WTC11 (cell line): ENCODE data around the gene NNMT. TPM values are rescaled to one million over a fixed set of nuclear protein-coding genes. Genes with fewer than 3 reads are reported as not detected.

Source experiments
- ATAC-seq: fragments of 200-7000 bp; cut with Tn5 transposase; 2 replicates; pipeline ENCODE4 v1.10.0; 2021; ENCODE audit warnings: mild to moderate bottlenecking, moderate library complexity
- CTCF ChIA-PET: fragments of 300-600 bp; sonication (Branson Sonifier 250); formaldehyde crosslinking; loops from one replicate; lab custom pipeline; 2021; ENCODE audit warnings: antibody characterized with exemption; lab: Charles Lee
- POLR2A ChIA-PET: fragments of 350-600 bp; sonication (Branson Sonifier 250); formaldehyde crosslinking; loops from one replicate; lab custom pipeline; 2021; ENCODE audit warnings: antibody characterized with exemption; lab: Charles Lee
- DNase-seq: peaks from one replicate; pipeline ENCODE4 v3.0.0; 2021; ENCODE audit warnings: low spot score
- H3K27ac Mint-ChIP-seq: 2 replicates; pipeline ENCODE4 v1.8.0; 2021; ENCODE audit warnings: mixed read lengths
- H3K27me3 Mint-ChIP-seq: 2 replicates; pipeline ENCODE4 v1.8.0; 2021; ENCODE audit warnings: low read depth, mild to moderate bottlenecking, moderate library complexity, mixed read lengths
- H3K36me3 Mint-ChIP-seq: 2 replicates; pipeline ENCODE4 v1.8.0; 2021; ENCODE audit warnings: mixed read lengths
- H3K4me1 Mint-ChIP-seq: 2 replicates; pipeline ENCODE4 v1.8.0; 2022; ENCODE audit warnings: mixed read lengths
- H3K4me3 Mint-ChIP-seq: 2 replicates; pipeline ENCODE4 v1.8.0; 2021; ENCODE audit warnings: mild to moderate bottlenecking, moderate library complexity, mixed read lengths
- H3K9me3 Mint-ChIP-seq: 2 replicates; pipeline ENCODE4 v1.8.0; 2021; ENCODE audit warnings: mixed read lengths
- AR ChIP-seq: fragments of 250-450 bp; sonication (Bioruptor Pico); IDR thresholded peaks from 2 replicates; pipeline ENCODE4 v1.9.0; 2021; ENCODE audit warnings: mild to moderate bottlenecking
- ATF1 ChIP-seq: sonication (generic); formaldehyde crosslinking; IDR thresholded peaks from 2 replicates; pipeline ENCODE4 v1.8.1; 2023; ENCODE audit warnings: mild to moderate bottlenecking, moderate library complexity, missing genetic modification reagents
- CREB1 ChIP-seq: sonication (generic); formaldehyde crosslinking; IDR thresholded peaks from 2 replicates; pipeline ENCODE4 v1.8.0; 2023; ENCODE audit warnings: mild to moderate bottlenecking, missing genetic modification reagents
- ELF4 ChIP-seq: sonication (generic); formaldehyde crosslinking; IDR thresholded peaks from 2 replicates; pipeline ENCODE4 v1.8.1; 2022; ENCODE audit warnings: low read depth, mild to moderate bottlenecking, moderate library complexity, missing genetic modification reagents
- EMX1 ChIP-seq: fragments of 250-450 bp; sonication (Bioruptor Pico); IDR thresholded peaks from 2 replicates; pipeline ENCODE4 v1.8.0; 2021; ENCODE audit warnings: mild to moderate bottlenecking
- HMGA2 ChIP-seq: fragments of 250-450 bp; sonication (Bioruptor Pico); IDR thresholded peaks from 2 replicates; pipeline ENCODE4 v1.4.0; 2021; ENCODE audit warnings: mild to moderate bottlenecking, moderate library complexity
- MAX ChIP-seq: sonication (generic); formaldehyde crosslinking; IDR thresholded peaks from 2 replicates; pipeline ENCODE4 v1.8.0; 2022; ENCODE audit warnings: mild to moderate bottlenecking, missing genetic modification reagents
- NFATC4 ChIP-seq: fragments of 250-450 bp; sonication (Bioruptor Pico); IDR thresholded peaks from 2 replicates; pipeline ENCODE4 v1.9.0; 2021; ENCODE audit warnings: mild to moderate bottlenecking
- NR1H2 ChIP-seq: sonication (generic); formaldehyde crosslinking; IDR thresholded peaks from 2 replicates; pipeline ENCODE4 v1.9.0; 2021; ENCODE audit warnings: mild to moderate bottlenecking, moderate library complexity, missing genetic modification reagents
- NR2C2 ChIP-seq: sonication (generic); formaldehyde crosslinking; IDR thresholded peaks from 2 replicates; pipeline ENCODE4 v1.8.0; 2022; ENCODE audit warnings: mild to moderate bottlenecking, missing genetic modification reagents
- PRRX2 ChIP-seq: fragments of 250-450 bp; sonication (Bioruptor Pico); IDR thresholded peaks from 2 replicates; pipeline ENCODE4 v1.8.0; 2021; ENCODE audit warnings: mild to moderate bottlenecking
- RELA ChIP-seq: sonication (generic); formaldehyde crosslinking; IDR thresholded peaks from 2 replicates; pipeline ENCODE4 v1.8.1; 2022; ENCODE audit warnings: missing genetic modification reagents, mild to moderate bottlenecking, borderline replicate concordance
- SOX15 ChIP-seq: fragments of 250-450 bp; sonication (Bioruptor Pico); IDR thresholded peaks from 2 replicates; pipeline ENCODE4 v1.9.0; 2021; ENCODE audit warnings: mild to moderate bottlenecking
- USF1 ChIP-seq: sonication (generic); formaldehyde crosslinking; IDR thresholded peaks from 2 replicates; pipeline ENCODE4 v1.8.0; 2022; ENCODE audit warnings: mild to moderate bottlenecking, missing genetic modification reagents
- ZBTB43 ChIP-seq: sonication (generic); formaldehyde crosslinking; IDR thresholded peaks from 2 replicates; pipeline ENCODE4 v1.8.1; 2023; ENCODE audit warnings: mild to moderate bottlenecking, missing genetic modification reagents
- ZNF219 ChIP-seq: sonication (generic); formaldehyde crosslinking; IDR thresholded peaks from 2 replicates; pipeline ENCODE4 v1.8.0; 2023; ENCODE audit warnings: missing genetic modification reagents, mild to moderate bottlenecking, borderline replicate concordance
- ZNF416 ChIP-seq: fragments of 250-450 bp; sonication (Bioruptor Pico); IDR thresholded peaks from 2 replicates; pipeline ENCODE4 v1.9.0; 2021; ENCODE audit warnings: mild to moderate bottlenecking, inconsistent platforms
- ZNF423 ChIP-seq: fragments of 250-450 bp; sonication (Bioruptor Pico); IDR thresholded peaks from 2 replicates; pipeline ENCODE4 v2.1.2; 2022; ENCODE audit warnings: mild to moderate bottlenecking, moderate library complexity
- total RNA-seq: library from RNA; stranded (reverse); gene quantifications from 3 replicates; pipeline ENCODE4 v1.2.3, GENCODE V29; 2021
- TF ChIP-seq, protein P1 (sequence below): sonication (generic); formaldehyde crosslinking; IDR thresholded peaks from 2 replicates; pipeline ENCODE4 v1.8.1; 2023; ENCODE audit warnings: mild to moderate bottlenecking, moderate library complexity, missing genetic modification reagents
- TF ChIP-seq, protein P2 (sequence below): sonication (generic); formaldehyde crosslinking; IDR thresholded peaks from 2 replicates; pipeline ENCODE4 v1.8.1; 2023; ENCODE audit warnings: mild to moderate bottlenecking, missing genetic modification reagents, borderline replicate concordance

The NNMT gene
- total RNA-seq, 1 experiment from 2014 or later, result 0.50 TPM

DNA sequence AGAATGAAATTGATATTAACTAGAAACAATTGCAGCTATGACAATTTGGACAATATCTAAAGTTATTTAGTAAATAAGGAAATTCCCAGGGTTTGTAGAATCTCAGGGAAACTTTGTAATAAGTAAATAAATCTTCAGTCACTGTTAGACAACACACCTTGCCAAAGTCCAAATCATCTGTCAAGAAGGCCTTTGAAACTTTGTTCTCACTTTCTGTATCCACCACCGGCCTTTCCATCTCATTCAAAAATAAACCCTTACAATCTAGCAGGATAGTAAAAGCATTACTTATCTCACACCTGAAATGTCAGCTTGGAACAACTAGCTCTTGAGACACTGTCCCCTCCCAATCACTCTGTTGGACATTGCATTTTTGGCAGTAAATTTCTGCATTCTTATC, 7.9 kb downstream of the NNMT start:
- POLR2A ChIA-PET, result interaction anchor here (0.7 kb wide), 1 partner anchor 379 kb away, joined by 3 read pairs; no protein-coding TSS in a partner anchor
- Mint-ChIP-seq H3K4me3 (no peak overlapping the region), H3K27ac (no peak overlapping the region), H3K36me3 (peaks cover 13% of the 10 kb centered on the region), H3K27me3 (peaks cover 4% of the 10 kb centered on the region), H3K9me3 (peaks cover 30% of the 10 kb centered on the region), H3K4me1 (peaks cover 12% of the 10 kb centered on the region)
- DNase-seq (no peak), ATAC-seq (no peak)
- CTCF ChIA-PET, result interaction anchor here (1.3 to 2.1 kb wide), 2 partner anchors 23 to 36 kb away, joined by 3 to 7 read pairs; no protein-coding TSS in a partner anchor
- TF ChIP-seq PRRX2, result no peak
- no peak for TF ChIP-seq MAX
- no peak for TF ChIP-seq RELA (CRISPR knock-in tag)
- TF ChIP-seq HMGA2, result no peak
- no peak for TF ChIP-seq ZBTB43
- TF ChIP-seq SOX15 (CRISPR knock-in tag), result no peak
- TF ChIP-seq NFATC4, result no peak
- no peak for TF ChIP-seq NR2C2 (CRISPR knock-in tag)
- TF ChIP-seq ZNF423, result no peak
- TF ChIP-seq ATF1 (CRISPR knock-in tag), result no peak
- TF ChIP-seq ZNF219 (CRISPR knock-in tag), result no peak
- no peak for TF ChIP-seq CREB1
- TF ChIP-seq, protein P1, sequence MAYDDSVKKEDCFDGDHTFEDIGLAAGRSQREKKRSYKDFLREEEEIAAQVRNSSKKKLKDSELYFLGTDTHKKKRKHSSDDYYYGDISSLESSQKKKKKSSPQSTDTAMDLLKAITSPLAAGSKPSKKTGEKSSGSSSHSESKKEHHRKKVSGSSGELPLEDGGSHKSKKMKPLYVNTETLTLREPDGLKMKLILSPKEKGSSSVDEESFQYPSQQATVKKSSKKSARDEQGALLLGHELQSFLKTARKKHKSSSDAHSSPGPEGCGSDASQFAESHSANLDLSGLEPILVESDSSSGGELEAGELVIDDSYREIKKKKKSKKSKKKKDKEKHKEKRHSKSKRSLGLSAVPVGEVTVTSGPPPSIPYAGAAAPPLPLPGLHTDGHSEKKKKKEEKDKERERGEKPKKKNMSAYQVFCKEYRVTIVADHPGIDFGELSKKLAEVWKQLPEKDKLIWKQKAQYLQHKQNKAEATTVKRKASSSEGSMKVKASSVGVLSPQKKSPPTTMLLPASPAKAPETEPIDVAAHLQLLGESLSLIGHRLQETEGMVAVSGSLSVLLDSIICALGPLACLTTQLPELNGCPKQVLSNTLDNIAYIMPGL (CRISPR knock-in tag), result no peak
- TF ChIP-seq ZNF416 (CRISPR knock-in tag), result no peak
- TF ChIP-seq USF1, result no peak
- TF ChIP-seq AR, result no peak
- TF ChIP-seq EMX1 (CRISPR knock-in tag), result no peak
- no peak for TF ChIP-seq NR1H2 (CRISPR knock-in tag)
- TF ChIP-seq, protein P2, sequence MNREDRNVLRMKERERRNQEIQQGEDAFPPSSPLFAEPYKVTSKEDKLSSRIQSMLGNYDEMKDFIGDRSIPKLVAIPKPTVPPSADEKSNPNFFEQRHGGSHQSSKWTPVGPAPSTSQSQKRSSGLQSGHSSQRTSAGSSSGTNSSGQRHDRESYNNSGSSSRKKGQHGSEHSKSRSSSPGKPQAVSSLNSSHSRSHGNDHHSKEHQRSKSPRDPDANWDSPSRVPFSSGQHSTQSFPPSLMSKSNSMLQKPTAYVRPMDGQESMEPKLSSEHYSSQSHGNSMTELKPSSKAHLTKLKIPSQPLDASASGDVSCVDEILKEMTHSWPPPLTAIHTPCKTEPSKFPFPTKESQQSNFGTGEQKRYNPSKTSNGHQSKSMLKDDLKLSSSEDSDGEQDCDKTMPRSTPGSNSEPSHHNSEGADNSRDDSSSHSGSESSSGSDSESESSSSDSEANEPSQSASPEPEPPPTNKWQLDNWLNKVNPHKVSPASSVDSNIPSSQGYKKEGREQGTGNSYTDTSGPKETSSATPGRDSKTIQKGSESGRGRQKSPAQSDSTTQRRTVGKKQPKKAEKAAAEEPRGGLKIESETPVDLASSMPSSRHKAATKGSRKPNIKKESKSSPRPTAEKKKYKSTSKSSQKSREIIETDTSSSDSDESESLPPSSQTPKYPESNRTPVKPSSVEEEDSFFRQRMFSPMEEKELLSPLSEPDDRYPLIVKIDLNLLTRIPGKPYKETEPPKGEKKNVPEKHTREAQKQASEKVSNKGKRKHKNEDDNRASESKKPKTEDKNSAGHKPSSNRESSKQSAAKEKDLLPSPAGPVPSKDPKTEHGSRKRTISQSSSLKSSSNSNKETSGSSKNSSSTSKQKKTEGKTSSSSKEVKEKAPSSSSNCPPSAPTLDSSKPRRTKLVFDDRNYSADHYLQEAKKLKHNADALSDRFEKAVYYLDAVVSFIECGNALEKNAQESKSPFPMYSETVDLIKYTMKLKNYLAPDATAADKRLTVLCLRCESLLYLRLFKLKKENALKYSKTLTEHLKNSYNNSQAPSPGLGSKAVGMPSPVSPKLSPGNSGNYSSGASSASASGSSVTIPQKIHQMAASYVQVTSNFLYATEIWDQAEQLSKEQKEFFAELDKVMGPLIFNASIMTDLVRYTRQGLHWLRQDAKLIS (CRISPR knock-in tag), result no peak
- no peak for TF ChIP-seq ELF4
